HG03039 (cell line): ENCODE measurements around the gene BNIP3.
"Not testable (repeated sequence)": the region's sequence is repeated elsewhere in the genome, so short reads cannot be mapped to it uniquely, and the experiment has no call there.

ENCODE experiments used
- ATAC-seq: cut with Tn5 transposase; IDR thresholded peaks from one replicate; pipeline ENCODE4 v1.9.1; 2021; ENCODE audit warnings: mild to moderate bottlenecking, moderate library complexity; ENCODE audit not compliant: unreplicated experiment

Gene BNIP3

DNA sequence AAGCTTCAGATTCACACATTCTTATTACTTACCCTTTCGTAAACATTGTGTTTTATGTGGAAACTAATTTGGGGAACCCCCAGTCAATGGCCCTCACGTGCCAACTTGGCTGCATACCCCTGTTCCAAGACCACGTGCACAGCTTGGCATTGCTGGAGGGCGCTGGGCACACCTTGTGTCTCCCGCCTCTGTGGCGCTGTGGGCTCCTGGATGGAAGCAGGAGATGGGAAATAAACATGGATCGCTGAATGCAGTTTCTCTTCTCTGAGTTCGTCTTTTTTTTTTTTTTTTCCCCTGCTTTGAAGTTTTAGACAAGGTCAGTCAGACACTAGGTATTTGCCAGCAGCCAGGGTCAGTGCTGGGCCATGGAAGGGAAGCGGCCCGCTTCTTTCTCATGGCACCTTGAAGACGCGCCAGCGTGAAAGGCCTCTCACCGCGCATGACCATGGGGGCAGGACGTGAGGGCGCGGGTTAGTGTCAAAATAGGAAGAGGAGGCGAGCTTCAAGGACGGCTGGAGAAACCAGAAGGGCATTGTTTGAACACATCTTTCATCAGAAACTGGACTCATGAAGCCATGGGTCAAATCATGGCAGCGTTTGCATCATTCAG lies 27.3 kb downstream of the BNIP3 start:
- no peak for ATAC-seq

DNA sequence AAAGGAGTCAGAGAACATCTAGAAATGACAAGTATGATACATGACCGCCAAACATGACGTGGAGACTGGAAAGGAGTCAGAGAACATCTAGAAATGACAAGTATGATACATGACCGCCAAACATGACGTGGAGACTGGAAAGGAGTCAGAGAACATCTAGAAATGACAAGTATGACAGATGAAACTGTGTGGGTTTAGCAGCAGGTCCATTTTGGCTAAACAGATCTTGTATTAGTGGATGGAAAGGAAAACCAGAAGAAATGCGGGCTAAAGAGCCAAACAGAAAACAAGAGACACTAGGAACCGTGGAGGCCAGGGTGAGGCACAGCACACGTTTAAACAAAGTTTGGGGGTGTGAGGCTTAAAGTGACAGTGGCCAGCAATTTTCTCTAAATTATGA lies 31.8 kb downstream of the BNIP3 start:
- ATAC-seq: not testable (repeated sequence)

DNA sequence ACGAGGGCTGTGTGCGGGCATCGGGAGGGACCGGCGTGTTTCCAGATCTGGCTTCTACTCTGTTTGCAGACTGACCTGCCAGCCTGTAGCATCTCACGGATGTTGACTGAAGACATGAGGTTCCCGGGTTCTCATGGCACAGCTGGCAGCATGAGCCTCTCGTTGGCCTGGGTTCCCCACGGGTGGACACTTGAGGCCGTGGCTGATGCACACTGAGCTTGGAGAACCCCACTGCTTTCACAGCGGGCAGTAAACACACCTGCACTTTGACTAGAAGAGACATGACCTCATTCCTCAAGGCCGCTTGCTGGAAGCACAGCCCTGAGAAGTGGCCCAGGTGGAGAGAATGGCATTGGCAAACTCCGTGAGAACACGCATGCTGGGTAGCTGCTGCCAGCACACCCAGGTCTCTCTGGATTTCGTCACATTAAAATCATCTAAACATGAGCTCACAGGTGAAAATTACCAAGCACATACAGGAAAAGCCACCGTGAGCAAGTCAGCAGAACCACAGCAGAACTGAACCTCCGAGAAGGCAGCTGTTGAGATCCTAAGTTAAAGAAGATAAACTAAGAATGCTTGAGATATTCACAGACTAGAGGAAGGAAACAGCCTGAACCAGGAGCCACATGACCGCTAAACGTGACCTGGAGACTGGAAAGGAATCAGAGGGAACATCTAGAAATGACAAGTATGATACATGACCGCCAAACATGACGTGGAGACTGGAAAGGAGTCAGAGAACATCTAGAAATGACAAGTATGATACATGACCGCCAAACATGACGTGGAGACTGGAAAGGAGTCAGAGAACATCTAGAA lies 32.5 kb downstream of the BNIP3 start:
- ATAC-seq: no peak

DNA sequence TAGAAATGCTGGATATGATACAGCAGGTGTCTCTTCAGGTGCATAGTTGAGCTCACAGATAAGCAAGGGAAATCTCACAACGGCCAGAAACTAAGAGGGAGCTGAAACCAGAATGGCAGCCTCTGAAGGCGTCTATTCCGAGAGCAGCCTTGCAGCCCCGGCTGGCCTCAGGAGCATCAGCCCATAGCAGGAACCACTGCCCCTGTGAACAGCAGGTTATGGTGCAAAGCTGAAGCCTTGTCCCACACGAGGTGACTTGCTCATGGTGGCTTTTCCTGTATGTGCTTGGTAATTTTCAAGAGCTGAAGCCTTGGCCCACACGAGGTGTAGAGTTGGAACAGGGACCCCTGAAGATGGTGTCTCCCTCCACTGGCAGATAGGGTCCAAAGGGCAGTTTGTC lies 33.2 kb downstream of the BNIP3 start:
- no peak for ATAC-seq

DNA sequence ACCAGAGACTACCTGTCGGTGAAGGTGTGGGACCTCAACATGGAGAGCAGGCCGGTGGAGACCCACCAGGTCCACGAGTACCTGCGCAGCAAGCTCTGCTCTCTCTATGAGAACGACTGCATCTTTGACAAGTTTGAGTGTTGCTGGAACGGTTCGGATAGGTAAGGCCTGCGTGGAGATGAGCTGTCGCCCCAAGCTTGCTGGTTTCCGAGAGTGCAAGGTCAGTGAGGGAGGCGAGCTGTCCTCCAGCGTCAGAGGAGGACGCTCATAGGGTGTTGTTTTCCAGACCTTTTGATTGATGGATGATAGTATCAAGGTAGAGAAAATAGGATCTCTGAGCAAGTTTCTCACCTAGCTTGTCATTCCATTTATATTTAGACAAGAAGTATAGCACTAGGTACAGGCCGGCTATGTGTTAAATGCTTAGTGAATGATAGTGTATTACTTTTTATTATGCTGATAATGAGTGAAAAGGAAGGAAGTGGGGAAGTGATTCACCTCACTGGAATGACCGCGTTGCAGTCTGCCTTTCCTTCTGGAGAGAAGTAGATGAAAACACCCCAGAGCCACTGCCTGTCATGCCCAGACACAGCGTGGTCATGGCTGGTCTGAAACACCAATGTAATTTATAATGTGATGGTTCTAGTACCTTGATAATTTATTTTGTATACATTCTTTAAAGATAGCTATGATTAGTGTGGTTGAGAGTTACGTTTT lies 33.9 kb downstream of the BNIP3 start:
- no peak for ATAC-seq

DNA sequence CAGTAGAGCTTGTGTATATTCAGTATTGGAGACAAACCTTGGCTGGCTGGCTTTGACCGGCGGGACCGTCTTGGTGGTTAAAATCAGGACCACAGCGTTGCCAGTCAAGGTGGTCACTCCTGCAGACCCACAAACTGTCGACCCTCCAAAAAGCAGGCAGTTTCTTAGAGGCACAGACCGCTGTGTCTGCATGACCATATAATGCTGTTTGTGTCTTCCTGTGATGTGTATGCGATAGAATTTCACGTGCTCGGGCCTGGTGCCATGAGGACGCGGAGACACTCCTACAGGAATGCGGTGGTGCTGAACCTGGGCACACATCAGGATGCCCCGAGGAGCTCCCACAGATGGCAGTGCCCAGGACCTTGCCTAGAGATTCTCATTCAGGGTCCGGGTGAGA lies 34.8 kb downstream of the BNIP3 start:
- no peak for ATAC-seq

DNA sequence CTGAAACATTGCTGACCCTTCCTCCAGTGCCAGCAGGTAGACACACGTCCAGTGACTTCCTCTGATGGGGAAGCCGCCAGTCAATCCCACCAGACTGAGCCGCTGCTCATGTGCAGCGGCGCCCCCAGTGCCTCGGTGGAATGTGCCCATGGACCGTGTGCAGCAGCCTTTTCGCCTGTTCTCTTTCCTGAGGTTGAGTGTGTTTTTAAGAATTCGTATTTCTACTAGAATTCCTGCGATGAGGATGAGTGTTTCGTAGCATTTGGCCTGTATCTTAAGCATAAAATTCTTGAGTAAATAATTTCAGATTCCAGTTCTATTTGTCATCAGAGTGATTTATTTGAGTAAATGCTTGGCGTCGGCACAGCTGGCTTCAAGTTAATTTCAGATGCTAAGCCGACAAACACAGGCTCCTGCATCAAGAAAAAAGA lies 35.4 kb downstream of the BNIP3 start:
- ATAC-seq: no peak

DNA sequence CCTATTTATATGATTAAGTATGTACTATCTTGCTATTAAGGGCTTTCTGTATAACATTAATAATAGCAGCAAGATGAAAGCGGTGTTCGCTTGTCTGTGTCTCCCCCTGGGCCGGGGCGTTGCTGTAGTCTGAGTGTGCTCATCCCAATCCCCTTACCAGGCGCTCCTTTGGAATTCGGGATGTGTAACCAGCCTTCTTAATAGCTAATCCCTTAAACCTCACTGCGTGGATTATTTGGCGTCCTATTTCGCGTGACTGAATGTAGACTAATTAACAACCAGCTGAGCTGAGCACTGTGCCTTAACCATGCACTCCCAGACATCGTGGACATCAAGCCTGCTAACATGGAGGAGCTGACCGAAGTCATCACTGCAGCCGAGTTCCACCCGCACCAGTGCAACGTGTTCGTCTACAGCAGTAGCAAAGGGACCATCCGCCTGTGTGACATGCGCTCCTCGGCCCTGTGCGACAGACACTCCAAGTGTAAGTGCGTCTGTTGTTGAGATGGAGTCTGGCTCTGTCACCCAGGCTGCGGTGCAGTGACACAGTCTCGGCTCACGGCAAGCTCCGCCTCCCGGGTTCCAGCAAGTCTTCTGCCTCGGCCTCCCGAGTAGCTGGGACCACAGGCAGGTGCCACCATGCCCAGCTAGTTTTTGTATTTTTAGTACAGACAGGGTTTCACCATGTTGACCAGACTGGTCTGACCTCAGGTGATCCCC lies 36.6 kb downstream of the BNIP3 start:
- ATAC-seq: no peak

DNA sequence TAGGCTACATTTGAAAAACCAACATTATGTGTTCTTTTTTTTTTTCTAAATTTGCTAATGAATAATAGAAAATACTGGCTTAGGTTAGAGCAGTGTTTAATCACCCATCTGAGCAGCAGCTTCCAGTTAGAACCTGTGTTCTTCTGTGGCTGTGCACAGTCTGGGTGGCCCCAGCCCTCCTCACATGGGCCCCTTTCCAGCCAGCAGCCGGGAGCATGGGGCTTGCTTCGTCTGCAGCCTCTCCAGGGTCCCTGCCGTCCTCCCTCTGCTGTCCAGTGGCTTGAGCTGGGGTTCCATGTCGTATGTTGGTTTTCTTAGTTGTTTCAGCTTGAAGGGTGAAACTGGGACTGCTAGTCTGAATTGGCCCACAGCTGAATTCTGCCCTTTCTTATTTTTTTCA lies 37.3 kb downstream of the BNIP3 start:
- ATAC-seq: no peak

DNA sequence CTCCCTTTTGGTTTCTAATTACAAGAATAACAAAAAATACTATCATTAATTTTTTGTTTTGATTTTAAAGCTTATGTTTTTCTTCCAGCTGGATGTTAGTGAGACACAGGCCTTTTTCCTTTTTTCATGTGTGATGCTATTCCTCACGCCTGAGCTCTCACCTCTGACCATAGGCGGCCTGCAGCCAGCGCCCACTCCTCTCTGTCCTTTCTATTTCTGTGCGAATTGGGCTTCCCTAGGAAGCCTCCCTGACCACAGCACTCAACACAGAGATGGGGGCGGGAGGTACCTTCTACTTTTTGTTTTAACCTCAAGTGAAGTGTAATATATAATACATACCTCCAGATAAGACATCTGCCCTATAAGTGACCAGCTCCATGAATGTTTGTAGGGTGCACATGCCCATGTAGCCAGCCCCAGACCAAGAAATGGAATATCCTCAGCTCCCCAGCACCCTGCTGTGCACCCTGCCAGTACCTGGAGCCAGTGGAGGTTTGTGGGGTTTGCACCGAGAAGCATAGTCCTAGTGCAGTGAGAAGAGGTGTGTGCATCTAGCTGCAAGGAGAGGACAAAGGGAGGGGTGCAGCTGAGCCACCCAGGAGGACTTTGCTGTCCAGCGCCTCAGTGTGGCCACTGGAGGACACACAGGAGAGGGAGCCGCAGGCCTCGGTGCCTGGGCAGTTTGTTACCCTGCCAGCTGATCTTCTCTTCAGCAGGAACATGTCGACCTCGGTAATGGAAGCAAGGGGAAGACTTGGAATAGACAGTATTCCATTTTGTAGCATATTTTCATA lies 38.5 kb downstream of the BNIP3 start:
- no peak for ATAC-seq

DNA sequence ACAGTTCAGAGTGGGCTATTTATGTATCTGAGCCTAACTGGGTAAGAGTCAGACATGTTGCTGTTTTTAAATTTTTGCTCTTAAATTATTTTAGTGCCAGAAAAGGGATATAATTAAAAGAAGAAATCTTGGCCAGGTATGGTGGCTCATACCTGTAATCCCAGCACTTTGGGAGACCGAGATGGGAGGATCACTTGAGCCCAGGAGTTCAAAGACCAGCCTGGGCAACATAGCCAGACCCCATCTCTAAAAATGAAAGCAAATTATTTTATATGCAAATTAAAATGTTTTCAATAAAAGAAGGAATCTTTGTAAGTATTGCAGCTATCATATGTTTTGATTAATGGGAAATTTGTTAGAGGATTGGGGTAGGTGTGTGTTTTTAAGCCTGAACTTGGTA lies 39.3 kb downstream of the BNIP3 start:
- no peak for ATAC-seq

DNA sequence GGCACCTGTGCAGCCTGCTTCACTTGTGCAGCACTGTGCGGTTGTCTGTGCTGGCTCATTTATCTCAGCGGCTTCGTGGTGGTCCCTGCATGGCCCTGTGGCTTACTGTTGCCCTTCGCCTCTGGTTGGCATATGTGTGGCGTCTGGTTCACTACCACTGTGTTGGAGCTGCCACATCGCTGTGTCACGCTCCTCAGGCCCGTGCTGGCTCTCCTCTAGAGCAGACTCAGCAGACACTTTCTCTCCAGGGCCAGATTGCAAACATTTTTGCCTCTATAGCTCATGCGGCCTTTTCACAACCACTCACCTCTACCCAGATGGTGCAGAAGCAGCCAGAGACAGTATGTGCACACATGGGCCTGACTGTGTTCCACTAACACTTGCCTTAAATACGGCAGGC lies 43.0 kb downstream of the BNIP3 start:
- no peak for ATAC-seq

DNA sequence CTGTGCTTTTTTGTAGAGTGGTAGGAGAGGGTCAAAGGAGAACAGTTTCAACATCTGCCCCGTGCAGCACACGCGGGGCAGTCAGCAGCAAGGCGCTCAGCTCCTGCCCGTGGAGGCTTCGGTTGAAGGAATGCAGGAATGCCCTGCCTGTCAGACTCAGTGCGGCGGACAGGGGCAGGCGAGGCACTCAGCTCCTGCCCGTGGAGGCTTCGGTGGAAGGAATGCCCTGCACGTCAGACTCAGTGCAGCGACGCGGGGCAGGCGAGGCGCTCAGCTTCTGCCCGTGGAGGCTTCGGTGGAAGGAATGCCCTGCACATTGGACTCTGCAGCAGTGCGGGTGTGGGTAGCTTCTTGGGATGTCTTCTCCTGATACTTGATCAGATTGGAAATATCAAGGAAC lies 43.9 kb downstream of the BNIP3 start:
- no peak for ATAC-seq

DNA sequence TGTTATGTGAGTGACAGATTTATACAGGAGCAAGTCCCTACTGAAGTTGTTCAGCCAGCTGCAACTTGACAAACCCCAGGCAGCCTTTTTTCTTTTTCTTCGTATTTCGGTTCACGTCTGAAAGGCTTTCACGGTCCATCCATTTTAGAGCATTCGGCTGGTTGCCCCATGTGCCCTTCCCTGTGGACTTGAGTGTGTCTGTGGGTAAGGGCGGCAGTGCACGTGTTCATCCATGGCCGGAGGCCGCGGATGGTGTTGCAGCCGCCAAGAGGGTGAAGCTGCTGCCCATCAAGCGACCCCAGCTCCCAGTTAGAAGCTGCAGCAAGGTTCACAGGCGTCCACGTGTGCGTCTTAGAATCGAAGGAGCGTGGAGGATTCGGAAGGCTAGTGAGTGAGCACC lies 45.0 kb downstream of the BNIP3 start:
- ATAC-seq: no peak

DNA sequence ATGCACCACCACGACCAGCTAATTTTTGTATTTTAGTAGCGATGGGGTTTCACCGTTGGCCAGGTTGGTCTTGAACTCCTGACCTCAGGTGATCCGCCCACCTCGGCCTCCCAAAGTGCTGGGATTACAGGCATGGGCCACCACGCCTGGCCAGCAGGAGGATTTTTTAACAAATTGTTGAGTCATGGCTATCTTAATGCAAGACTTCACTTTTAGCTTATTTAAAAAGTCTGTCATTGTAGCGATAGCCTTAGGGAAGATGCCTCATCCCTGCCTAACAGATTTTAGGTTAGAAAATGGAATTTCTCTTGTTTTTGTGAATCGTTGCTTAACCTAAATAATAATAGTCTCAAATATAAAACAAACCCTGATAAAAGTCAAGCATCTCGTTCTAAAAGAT lies 45.4 kb downstream of the BNIP3 start:
- no peak for ATAC-seq

DNA sequence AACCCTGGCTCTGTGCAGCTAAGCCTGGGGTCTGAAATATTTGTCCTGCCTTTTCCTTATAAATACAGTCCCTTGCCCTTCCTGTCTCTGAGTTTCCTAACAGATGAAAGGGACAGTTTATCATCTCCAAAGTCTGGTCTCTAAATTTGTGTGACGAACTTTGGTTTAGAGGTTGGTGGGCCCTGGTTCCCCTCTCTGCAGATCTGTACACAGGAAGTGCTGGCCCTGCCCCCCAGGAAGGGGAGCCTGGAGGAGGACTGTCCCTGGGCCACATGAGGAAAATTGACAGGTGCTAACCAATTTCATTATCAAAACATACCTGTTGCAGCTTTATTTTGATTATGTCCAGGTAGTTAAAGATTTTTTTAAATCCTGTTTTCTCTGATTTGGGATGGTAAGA lies 46.5 kb downstream of the BNIP3 start:
- ATAC-seq: no peak

DNA sequence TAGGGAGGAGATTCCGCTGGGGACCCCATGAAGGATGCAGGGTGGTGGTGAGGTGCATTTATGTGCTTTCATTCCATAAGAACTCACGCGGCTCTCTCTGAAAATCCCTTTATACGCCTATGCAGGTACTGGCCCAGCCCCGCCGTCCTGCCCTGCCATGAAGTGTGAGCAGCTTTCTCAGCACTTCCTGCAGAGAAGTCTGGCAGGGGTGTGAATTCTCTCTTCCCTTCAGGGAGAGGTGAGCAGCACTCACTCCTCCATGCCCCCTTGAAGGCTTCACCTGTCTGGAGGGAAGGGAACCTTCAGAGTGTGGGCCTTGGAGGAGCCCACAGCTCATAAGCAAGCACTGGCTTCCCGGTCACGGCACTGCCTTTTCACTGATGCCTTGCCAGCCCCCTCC lies 47.0 kb downstream of the BNIP3 start:
- ATAC-seq: no peak

DNA sequence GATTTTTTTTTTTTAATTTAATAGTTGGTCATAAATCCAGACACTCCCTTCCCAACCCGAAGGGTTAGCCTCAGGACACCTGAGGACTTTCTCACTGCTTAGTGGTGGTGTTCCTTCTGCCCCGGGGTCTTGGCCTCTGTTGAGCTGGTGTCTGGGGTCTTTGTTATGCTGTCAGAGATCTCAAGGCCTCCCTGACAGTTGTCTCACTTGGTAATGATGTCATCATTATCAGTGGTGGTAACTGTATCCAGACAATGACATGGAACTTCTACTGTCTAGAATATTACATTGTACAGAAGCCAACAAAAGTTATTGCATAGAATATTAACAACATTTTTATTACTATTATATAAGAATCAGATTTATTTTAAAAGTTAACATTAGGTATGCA lies 48.0 kb downstream of the BNIP3 start:
- ATAC-seq: no peak

DNA sequence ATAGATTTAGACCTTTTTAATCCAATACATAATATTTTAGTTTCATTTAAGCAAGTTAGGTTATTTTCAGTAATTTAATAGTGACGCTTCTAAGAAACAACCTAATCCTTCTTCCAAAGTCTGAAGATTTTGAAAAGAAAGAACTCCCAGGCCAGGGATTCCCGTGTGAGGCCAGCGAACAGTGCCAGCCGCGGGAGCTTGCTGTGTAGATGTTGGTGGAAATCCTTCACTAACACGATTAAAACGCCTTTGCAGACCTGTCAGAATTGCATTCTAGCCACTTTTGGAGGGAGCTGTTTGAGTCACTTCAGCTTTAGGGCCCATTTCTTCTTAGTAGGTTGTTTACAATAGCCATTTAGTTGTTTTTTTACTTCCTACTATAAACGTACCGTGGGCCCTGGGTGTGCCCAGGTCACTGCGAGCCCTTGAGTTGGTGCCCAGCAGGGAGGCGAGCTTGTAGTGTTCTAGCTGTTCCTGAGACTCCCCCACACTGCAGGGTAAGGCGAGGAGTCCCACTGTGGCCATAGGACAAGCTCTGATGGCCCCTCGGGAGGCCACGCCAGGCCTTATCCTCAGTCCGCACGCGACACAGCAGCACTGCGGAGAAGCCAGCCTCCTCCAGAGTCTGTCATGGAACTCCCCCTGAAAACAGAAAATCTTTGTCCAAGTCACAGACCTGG lies 48.6 kb downstream of the BNIP3 start:
- ATAC-seq: no peak

DNA sequence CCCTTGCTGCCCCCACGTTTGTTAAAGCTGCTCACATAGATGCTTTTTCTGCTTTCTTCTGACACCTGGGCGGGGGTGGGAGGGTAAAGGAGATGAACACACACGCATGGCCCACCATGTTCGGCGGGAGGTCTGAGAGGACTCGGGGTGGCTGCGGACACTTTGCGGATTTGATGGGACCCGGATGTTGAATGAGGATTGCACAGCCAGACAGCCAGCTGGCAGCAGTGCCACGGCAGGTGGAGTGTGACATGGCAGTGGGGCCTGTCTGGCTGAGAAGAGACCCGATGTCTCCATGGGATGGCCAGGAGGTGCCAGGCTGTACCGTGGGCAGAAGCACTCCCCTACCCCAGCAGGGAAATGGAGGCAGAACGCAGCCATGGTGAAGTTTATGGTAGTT lies 49.7 kb downstream of the BNIP3 start:
- ATAC-seq: no peak
